LNCAP (cell line): ENCODE results near the gene SYNPO2.

ENCODE experiments used
- CTCF ChIP-seq: fragments of 450-650 bp; IDR thresholded peaks from 2 replicates; pipeline ENCODE4 v1.5.1; 2017; ENCODE audit warnings: mild to moderate bottlenecking

The SYNPO2 gene

GRCh38 chr4:119026662-119027444 lies 138.2 kb downstream of the SYNPO2 start:
- TF ChIP-seq CTCF: no peak

- TF ChIP-seq CTCF: no peak
Observed at GRCh38 chr4:119027811-119028210, 139.2 kb downstream of the SYNPO2 start.

- no peak for TF ChIP-seq CTCF
Observed at GRCh38 chr4:119028296-119028695, 139.6 kb downstream of the SYNPO2 start.

GRCh38 chr4:119029847-119030535 lies 141.3 kb downstream of the SYNPO2 start:
- TF ChIP-seq CTCF: no peak

GRCh38 chr4:119030536-119030890 lies 141.9 kb downstream of the SYNPO2 start:
- no peak for TF ChIP-seq CTCF

GRCh38 chr4:119031218-119031617 lies 142.6 kb downstream of the SYNPO2 start:
- no peak for TF ChIP-seq CTCF

GRCh38 chr4:119032921-119033685 lies 144.4 kb downstream of the SYNPO2 start:
- TF ChIP-seq CTCF: no peak
